Measurements from ENCODE around the gene CHGA. TPM values are rescaled to one million over a fixed set of nuclear protein-coding genes. Genes with fewer than 3 reads are reported as not detected.
A peak's percentile ranks its signal among the peaks of the same experiment; 100 is the strongest.

Gene CHGA
- total and polyA plus RNA-seq, 2 of the 8 experiments (the other 6 are each of a cell fraction or from before 2014, with no cell fraction given), result 17.5 to 28.2 TPM

- DNase-seq (ENCODE audit: low read depth in 1 of 2, low spot score in 2 of 2) (no peak), FAIRE-seq (no peak)
- CTCF ChIA-PET (ENCODE audit: partially characterized antibody), result interaction anchor here (0.7 to 6.5 kb wide), 26 partner anchors 8 to 230 kb away, joined by 3 to 34 read pairs (median 4); no protein-coding TSS in a partner anchor
- H2BK120ac ChIP-seq (replicated peaks; ENCODE audit: low read depth, low read length), result no peak overlapping the region
- no peak overlapping the region for H3K23ac ChIP-seq (ENCODE audit: insufficient read length)
- no peaks in the 10 kb centered on the region for H3K23me2 ChIP-seq (ENCODE audit: low read depth, low read length)
- 0 out of 2 replicates have a peak overlapping the region, but pooled peaks have one; percentile 9 for H2BK12ac ChIP-seq (ENCODE audit: low read depth, low read length)
- H3K27me3 ChIP-seq (replicated peaks in 1 of 4; ENCODE audit: control insufficient read depth in 3 of 4, extremely low read depth in 1 of 4, insufficient read depth in 3 of 4, low read length in 3 of 4), result no peaks in the 10 kb centered on the region
- H3K14ac ChIP-seq (ENCODE audit: insufficient read length), result no peak overlapping the region
- H3K18ac ChIP-seq (ENCODE audit: extremely low read depth, low read length), result no peak overlapping the region
- H2BK20ac ChIP-seq (ENCODE audit: low read length), result no peak overlapping the region
- WGBS, 2 experiments (ENCODE audit: extremely low coverage in 1 of 2, insufficient coverage in 1 of 2, insufficient read length in 1 of 2, insufficient replicate concordance in 2 of 2, low coverage in 1 of 2, low lambda C conversion rate in 2 of 2, missing lambda C conversion rate in 1 of 2), result 91% methylated on average over 17 of the region's 17 CpGs; no CpG with 5 or more reads in 1 of the 2 experiments
- peaks cover 0 to 21% (median 0%) of the 10 kb centered on the region in 4 experiments; a peak in 4 of 8 replicates for H3K36me3 ChIP-seq (ENCODE audit: control insufficient read depth in 2 of 4, insufficient read depth in 4 of 4, low read length in 3 of 4)
- peak overlapping the region; percentile 29; the same call in 1 of the 2 replicates for H4K8ac ChIP-seq (ENCODE audit: extremely low read depth, insufficient read depth, low read length)
- peaks cover 0 to 23% of the 10 kb centered on the region in 2 experiments; a peak in 2 of 4 replicates for H3K79me2 ChIP-seq (ENCODE audit: control insufficient read depth in 1 of 2, insufficient read depth in 2 of 2, low read length in 2 of 2)
- peaks cover 4% of the 10 kb centered on the region; the same call in 1 of the 2 replicates for H3K79me1 ChIP-seq (ENCODE audit: low read depth, low read length)
- no peak overlapping the region for H3K27ac ChIP-seq (ENCODE audit: low read depth, low read length)
- POLR2A ChIA-PET (ENCODE audit: partially characterized antibody), result interaction anchor here (1.6 kb wide), 1 partner anchor 12 kb away, joined by 3 read pairs; no protein-coding TSS in a partner anchor
- no peak overlapping the region for H2AFZ ChIP-seq (ENCODE audit: low read length)
- no peak overlapping the region for H2AK5ac ChIP-seq (ENCODE audit: low read depth, low read length)
- H3K9ac ChIP-seq (replicated peaks in 1 of 4; ENCODE audit: extremely low read depth in 1 of 4, low read depth in 3 of 4, low read length in 3 of 4), result no peak overlapping the region
- no peak overlapping the region for H3K4ac ChIP-seq (replicated peaks; ENCODE audit: insufficient read length, low read depth, low read length)
- peaks cover 20 to 23% of the 10 kb centered on the region in 2 experiments for H3K9me3 ChIP-seq (ENCODE audit: insufficient read depth in 2 of 2, low read depth in 1 of 2, low read length in 1 of 2)
- no peak overlapping the region for H3K4me3 ChIP-seq (ENCODE audit: extremely low read depth in 1 of 4, insufficient read depth in 2 of 4, low read depth in 3 of 4, low read length in 4 of 4)
- peaks cover 0 to 5% of the 10 kb centered on the region in 2 experiments for H4K20me1 ChIP-seq (replicated peaks in 1 of 2; ENCODE audit: control insufficient read depth in 1 of 2, insufficient read depth in 2 of 2, low read length in 2 of 2)
- H3K56ac ChIP-seq (replicated peaks; ENCODE audit: insufficient read length, low read depth, low read length), result no peak overlapping the region
- H4K5ac ChIP-seq (ENCODE audit: insufficient read length, low read depth, low read length), result no peak overlapping the region
- H2BK15ac ChIP-seq (ENCODE audit: low read length), result no peak overlapping the region
- H3K4me2 ChIP-seq (ENCODE audit: insufficient read depth in 1 of 2, low read depth in 2 of 2, low read length in 2 of 2), result no peak overlapping the region
- no peak overlapping the region for H2BK5ac ChIP-seq (ENCODE audit: low read depth, low read length)
- no peak overlapping the region for H4K91ac ChIP-seq (replicated peaks; ENCODE audit: insufficient read length, low read length)
- peaks cover 0 to 16% (median 8%) of the 10 kb centered on the region in 4 experiments; a peak in 5 of 7 replicates for H3K4me1 ChIP-seq (replicated peaks in 1 of 4; ENCODE audit: control insufficient read depth in 3 of 4, insufficient read depth in 4 of 4, low read length in 3 of 4)
- TF ChIP-seq JUN (IDR thresholded peaks at IDR 0.05; ENCODE audit: low read depth, low read length), result no peak
- no peak for TF ChIP-seq BRCA1 (IDR thresholded peaks at IDR 0.05; ENCODE audit: low read depth, low read length)
- TF ChIP-seq RAD21 (IDR thresholded peaks at IDR 0.05 in 1 of 2, conservative IDR thresholded peaks at IDR 0.05 in 1 of 2; ENCODE audit: low read depth in 2 of 2, low read length in 2 of 2), result no peak
- no peak for TF ChIP-seq YY1 (IDR thresholded peaks at IDR 0.05; ENCODE audit: low read depth, low read length)
- no peak for TF ChIP-seq POU5F1 (IDR thresholded peaks at IDR 0.05; ENCODE audit: low read depth, low read length)
- no peak for TF ChIP-seq PHF8 (conservative IDR thresholded peaks at IDR 0.05; ENCODE audit: low read depth, low read length)
- TF ChIP-seq ATF3 (IDR thresholded peaks at IDR 0.05; ENCODE audit: insufficient read depth, low read depth, low read length), result no peak
- no peak for TF ChIP-seq EP300 (IDR thresholded peaks at IDR 0.05; ENCODE audit: borderline replicate concordance in 1 of 2, low read depth in 2 of 2, low read length in 2 of 2)
- TF ChIP-seq POLR2AphosphoS5 (IDR thresholded peaks at IDR 0.05; ENCODE audit: low read depth, low read length), result no peak
- TF ChIP-seq FOSL1 (IDR thresholded peaks at IDR 0.05; ENCODE audit: insufficient read depth, low read depth, low read length), result no peak
- no peak for TF ChIP-seq BACH1 (IDR thresholded peaks at IDR 0.05; ENCODE audit: low read length)
Observed at GRCh38 chr14:92974541-92975345, 51.8 kb downstream of the CHGA start.

Data from H1 (cell line).